ENCODE measurements around the gene DNAH8.
"Not testable (repeated sequence)": the region's sequence is repeated elsewhere in the genome, so short reads cannot be mapped to it uniquely, and the experiment has no call there.

DNAH8 gene

DNA sequence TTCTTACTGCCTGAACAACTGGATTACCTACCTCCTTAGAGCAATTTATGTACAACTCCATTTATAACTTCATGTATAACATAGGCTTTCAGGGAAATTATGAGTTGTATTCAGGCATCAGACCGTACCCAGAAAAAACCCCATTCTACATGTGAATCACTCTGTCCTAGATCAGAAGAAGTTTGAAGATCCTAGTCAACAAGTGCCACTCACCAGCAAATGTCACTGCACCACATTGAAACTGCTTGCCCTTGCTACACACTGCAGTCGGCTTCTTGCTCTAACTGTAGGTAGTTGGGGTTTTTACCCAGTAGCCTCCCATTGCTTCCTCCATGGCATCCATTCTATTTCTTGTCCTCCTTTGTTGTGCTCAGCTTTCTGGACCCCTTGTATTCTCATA, 132.4 kb downstream of the DNAH8 start:
- peak overlapping the region; percentile 70 for H3K27ac Mint-ChIP-seq
- no peak overlapping the region for H3K4me3 Mint-ChIP-seq
- peaks cover 10% of the 10 kb centered on the region for H3K4me1 Mint-ChIP-seq (ENCODE audit: low read depth)
- H3K9me3 Mint-ChIP-seq = no peaks in the 10 kb centered on the region
- peaks cover 35% of the 10 kb centered on the region for H3K27me3 Mint-ChIP-seq
- H3K36me3 Mint-ChIP-seq (ENCODE audit: low read depth) = no peaks in the 10 kb centered on the region

DNA sequence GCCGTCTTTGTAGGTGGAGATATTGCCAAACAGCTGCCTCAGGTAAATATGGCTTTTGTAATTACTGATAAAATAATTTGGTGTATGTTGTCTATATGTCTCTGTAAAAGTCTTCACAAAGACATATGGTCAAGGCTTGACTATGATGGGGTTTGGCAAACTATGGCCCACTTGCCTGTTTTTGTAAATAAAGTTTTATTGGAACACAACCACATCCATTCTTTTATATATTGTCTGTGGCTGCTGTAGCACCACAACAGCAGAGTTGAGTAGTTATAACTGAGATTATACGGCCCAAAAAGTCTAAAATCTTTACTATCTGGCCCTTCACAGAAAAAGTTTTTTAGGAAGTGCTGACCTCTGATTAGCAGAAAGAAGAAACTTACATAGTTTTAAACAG, 133.6 kb downstream of the DNAH8 start:
- Mint-ChIP-seq H3K4me1 (ENCODE audit: low read depth) (peaks cover 10% of the 10 kb centered on the region), H3K4me3 (no peak overlapping the region), H3K36me3 (ENCODE audit: low read depth) (no peaks in the 10 kb centered on the region), H3K9me3 (no peaks in the 10 kb centered on the region), H3K27ac (no peak overlapping the region), H3K27me3 (peaks cover 31% of the 10 kb centered on the region)

DNA sequence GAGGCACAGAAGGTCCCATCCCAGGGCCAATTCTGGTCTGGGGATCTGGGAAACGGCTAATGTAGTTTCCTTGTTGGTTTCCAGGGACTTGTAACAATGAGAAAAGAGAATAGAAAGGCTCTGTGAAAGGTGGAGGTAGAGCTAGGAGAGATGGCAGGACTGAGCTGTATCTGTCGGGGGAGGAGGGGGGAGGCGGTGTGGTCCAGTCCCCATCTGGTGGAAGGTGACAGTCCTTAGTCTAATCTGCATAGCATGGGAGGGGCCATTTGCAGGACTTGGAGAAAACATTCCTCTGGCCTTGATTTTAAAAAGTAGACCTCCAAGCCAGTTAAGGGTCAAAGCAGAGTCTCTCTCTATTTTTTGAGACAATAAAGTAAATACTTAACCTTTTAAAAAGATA, 137.1 kb downstream of the DNAH8 start:
- no peak overlapping the region for H3K27ac Mint-ChIP-seq
- no peaks in the 10 kb centered on the region for H3K36me3 Mint-ChIP-seq (ENCODE audit: low read depth)
- no peaks in the 10 kb centered on the region for H3K9me3 Mint-ChIP-seq
- peaks cover 6% of the 10 kb centered on the region for H3K4me1 Mint-ChIP-seq (ENCODE audit: low read depth)
- peaks cover 23% of the 10 kb centered on the region for H3K27me3 Mint-ChIP-seq
- H3K4me3 Mint-ChIP-seq = no peak overlapping the region

DNA sequence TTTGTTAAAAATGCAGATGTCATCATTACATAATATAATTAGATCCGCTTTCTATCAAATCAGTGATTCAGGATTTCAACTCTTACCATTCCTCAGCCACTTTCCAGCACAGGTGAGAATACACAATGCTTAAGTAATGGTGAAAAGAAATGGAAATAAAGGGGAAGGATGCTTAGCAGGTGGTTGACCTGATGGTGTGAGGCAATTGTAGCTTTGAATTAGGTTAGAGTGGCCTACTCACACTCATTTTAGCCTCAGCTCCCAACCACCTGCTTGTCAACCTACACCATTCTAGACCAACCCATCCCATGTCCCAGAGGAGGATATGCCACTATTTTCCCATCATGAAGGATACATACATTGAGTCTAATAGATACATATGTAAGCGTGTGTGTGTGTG, 138.1 kb downstream of the DNAH8 start:
- no peaks in the 10 kb centered on the region for H3K9me3 Mint-ChIP-seq
- no peaks in the 10 kb centered on the region for H3K36me3 Mint-ChIP-seq (ENCODE audit: low read depth)
- H3K4me3 Mint-ChIP-seq = no peak overlapping the region
- H3K27me3 Mint-ChIP-seq = peaks cover 25% of the 10 kb centered on the region
- H3K27ac Mint-ChIP-seq = no peak overlapping the region
- no peaks in the 10 kb centered on the region for H3K4me1 Mint-ChIP-seq (ENCODE audit: low read depth)

DNA sequence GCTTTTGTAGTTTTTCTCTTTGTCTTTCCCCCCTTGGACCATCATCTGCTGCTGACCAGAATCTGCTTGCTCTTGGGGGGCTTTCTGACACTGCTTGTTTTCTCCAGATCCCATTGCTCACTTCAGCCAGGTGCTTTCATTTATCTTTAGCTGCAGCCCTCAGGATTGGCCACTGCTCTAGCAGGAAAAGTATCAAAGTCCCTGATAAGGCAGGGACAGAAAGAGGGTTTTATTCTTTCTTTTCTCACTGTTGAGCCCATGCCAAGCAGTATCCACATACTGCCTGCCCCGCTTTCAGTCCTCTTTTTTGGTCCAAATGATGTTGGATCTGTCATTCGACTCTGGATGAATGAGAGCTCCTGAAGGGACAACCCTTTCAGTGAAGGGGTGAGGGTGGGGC, 141.4 kb downstream of the DNAH8 start:
- H3K4me1 Mint-ChIP-seq (ENCODE audit: low read depth) = no peaks in the 10 kb centered on the region
- H3K27ac Mint-ChIP-seq = no peak overlapping the region
- no peaks in the 10 kb centered on the region for H3K9me3 Mint-ChIP-seq
- H3K4me3 Mint-ChIP-seq = no peak overlapping the region
- no peaks in the 10 kb centered on the region for H3K36me3 Mint-ChIP-seq (ENCODE audit: low read depth)
- peaks cover 12% of the 10 kb centered on the region for H3K27me3 Mint-ChIP-seq

DNA sequence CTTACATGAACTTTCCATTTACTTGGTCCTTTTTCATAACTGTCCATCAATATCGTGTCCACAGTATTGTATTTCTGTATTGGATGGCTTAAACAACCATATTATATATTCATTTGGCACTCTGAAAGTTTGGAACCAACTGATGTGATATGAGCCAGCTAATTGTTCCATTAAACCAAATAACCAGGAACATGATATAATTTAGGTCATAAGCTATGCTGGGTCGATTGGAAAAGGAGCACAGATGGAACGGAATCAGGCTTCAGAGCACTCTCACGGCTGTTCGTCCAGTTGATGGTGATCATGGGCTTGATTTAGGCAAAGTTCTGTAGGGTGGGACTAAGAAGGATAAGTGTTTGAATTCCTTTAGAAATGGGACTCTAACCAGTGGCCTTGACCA, 142.7 kb downstream of the DNAH8 start:
- Mint-ChIP-seq H3K4me3 (no peak overlapping the region), H3K9me3 (no peaks in the 10 kb centered on the region), H3K36me3 (ENCODE audit: low read depth) (no peaks in the 10 kb centered on the region), H3K27ac (no peak overlapping the region), H3K27me3 (peaks cover 7% of the 10 kb centered on the region), H3K4me1 (ENCODE audit: low read depth) (no peaks in the 10 kb centered on the region)

DNA sequence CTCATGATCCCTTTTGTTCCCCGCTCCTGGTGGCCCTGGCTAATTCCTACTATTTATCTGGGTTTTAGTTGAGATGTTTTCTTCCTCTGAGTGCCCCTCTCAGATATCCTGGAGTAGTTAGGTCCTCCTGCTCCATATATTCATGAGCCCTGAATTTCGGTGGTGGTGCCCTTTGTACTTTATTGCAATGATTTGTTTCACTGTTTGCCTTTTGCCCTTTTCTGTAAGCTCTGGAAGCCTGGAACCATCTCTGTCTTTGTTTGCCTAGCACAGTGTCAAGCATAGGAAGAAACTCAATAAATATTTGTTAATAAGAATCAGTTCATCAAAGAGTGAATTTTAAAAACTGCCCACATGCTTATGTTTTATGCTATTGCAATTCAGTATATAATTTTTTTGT, 144.9 kb downstream of the DNAH8 start:
- no peaks in the 10 kb centered on the region for H3K9me3 Mint-ChIP-seq
- H3K36me3 Mint-ChIP-seq (ENCODE audit: low read depth) = no peaks in the 10 kb centered on the region
- no peak overlapping the region for H3K4me3 Mint-ChIP-seq
- H3K27ac Mint-ChIP-seq = no peak overlapping the region
- no peaks in the 10 kb centered on the region for H3K4me1 Mint-ChIP-seq (ENCODE audit: low read depth)
- H3K27me3 Mint-ChIP-seq = peaks cover 7% of the 10 kb centered on the region

DNA sequence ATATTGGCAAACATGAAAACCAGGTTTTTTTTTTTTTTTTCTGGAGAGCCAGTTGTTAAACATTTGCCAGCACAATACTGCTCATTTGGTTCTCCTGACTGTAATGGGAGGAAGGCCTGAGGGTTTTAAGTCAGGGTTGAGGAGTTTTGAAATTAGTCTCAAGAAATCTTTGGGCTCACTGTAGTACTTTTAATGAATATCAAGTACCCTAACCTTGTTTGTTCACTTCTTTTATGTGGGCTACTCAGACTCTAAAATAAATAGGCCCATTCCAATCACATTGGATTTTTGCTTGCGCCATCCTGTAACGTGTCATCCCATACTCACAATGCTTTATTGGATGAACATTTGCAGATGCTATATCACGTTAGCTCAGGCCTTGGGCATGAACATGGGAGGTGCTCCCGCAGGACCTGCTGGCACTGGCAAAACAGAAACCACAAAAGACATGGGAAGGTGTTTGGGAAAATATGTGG, 146.9 kb downstream of the DNAH8 start:
- Mint-ChIP-seq H3K4me1 (ENCODE audit: low read depth) (no peaks in the 10 kb centered on the region), H3K9me3 (no peaks in the 10 kb centered on the region), H3K36me3 (ENCODE audit: low read depth) (no peaks in the 10 kb centered on the region), H3K4me3 (no peak overlapping the region), H3K27me3 (peaks cover 11% of the 10 kb centered on the region), H3K27ac (no peak overlapping the region)

DNA sequence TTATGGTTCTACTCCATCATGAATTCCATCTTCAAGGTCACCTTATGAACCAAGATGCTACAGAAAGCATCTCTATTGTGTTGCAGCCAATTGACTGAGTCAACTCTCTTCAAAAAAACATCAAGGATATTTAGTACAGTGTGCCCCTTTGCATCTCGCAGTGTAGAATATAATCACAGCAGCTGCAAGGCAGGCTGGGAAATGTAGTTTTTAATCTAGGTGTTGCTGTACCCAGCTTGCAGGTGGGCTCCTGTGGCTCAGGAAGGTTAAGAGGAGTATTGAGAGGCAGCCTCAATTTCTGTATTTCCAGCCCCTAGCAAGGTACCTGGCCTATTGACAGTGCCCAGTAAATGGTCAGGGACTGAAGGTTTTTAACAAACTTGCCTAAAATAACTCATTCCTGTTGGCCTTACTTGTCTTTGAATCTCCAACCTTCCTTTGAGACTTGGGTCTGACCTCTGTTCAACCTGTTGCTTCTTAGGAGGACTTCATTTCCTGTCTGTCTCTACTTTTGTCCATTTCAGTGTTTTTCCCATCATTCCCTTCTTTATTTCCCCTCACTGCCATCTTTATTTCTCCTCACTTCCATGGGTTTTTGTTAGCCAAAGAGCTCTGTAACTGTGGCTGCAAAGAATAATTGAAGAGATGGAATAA, 150.5 kb downstream of the DNAH8 start:
- Mint-ChIP-seq H3K27me3 (peaks cover 7% of the 10 kb centered on the region), H3K4me3 (no peak overlapping the region)

DNA sequence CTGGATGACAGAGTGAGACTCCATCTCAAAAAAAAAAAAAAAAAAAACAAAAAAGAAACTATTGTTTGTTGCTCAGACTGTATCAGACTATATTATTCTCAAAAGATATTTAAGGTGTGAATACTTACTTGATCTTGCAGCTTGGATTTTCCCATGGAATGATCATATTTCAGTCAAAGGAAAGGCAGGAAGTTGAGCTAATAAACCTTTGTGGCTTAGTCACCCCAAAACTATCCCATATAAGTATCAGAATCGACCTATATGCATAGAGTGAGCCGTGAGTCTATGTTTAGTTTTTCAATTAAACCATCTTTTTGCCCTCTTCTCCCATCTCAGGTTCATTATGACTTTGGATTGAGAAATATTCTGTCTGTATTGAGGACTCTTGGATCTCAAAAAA, 152.6 kb downstream of the DNAH8 start:
- no peak overlapping the region for H3K27ac Mint-ChIP-seq

More for the DNA sequence above, 150.5 kb downstream of the DNAH8 start:
- Mint-ChIP-seq H3K9me3 (no peaks in the 10 kb centered on the region), H3K36me3 (ENCODE audit: low read depth) (no peaks in the 10 kb centered on the region), H3K4me1 (ENCODE audit: low read depth) (no peaks in the 10 kb centered on the region), H3K27ac (no peak overlapping the region)

DNA sequence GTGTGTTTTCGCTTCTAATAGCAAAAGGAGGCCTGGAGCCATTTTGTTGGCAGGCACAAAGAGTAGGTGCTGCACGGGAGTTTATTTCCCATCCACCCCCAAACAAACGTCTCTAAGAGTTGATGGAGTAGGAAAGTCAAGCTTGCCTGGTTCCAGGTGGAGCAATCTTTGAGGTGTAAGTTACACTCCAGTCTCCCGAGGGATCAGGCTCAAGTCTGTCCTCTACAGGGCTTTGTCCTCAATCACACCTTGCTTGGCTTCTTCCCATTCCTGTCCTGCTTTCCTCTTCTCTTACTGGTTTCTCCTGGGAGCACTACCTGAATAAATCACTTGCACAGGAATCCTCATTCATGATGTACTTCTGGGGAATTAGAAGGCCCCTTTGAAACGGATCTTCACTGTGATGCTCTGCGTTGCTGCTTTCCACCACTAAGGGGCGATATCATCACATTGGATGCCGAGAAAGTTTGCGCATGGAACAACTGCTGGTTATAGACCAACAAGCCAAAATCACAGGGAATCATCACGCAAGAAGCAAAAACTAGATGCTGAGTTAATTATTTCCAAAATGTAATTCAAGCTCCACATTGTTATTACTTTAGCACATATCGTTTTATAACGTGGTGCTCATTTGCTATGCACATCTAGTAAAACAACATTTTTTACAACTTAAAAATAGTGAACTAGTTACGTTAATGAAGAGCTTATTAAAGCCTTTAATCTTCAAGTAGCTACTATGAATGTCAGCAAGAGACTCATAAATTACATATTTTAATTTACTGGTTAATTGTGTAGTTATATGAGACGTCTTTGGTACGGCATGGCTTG, 156.8 kb downstream of the DNAH8 start:
- Mint-ChIP-seq H3K4me1 (ENCODE audit: low read depth) (peaks cover 37% of the 10 kb centered on the region), H3K27ac (no peak overlapping the region), H3K27me3 (no peaks in the 10 kb centered on the region), H3K4me3 (no peak overlapping the region), H3K36me3 (ENCODE audit: low read depth) (no peaks in the 10 kb centered on the region), H3K9me3 (no peaks in the 10 kb centered on the region)

More for the DNA sequence above, 152.6 kb downstream of the DNAH8 start:
- peaks cover 4% of the 10 kb centered on the region for H3K27me3 Mint-ChIP-seq
- H3K4me1 Mint-ChIP-seq (ENCODE audit: low read depth) = no peaks in the 10 kb centered on the region
- H3K4me3 Mint-ChIP-seq = no peak overlapping the region
- H3K9me3 Mint-ChIP-seq = no peaks in the 10 kb centered on the region
- no peaks in the 10 kb centered on the region for H3K36me3 Mint-ChIP-seq (ENCODE audit: low read depth)

DNA sequence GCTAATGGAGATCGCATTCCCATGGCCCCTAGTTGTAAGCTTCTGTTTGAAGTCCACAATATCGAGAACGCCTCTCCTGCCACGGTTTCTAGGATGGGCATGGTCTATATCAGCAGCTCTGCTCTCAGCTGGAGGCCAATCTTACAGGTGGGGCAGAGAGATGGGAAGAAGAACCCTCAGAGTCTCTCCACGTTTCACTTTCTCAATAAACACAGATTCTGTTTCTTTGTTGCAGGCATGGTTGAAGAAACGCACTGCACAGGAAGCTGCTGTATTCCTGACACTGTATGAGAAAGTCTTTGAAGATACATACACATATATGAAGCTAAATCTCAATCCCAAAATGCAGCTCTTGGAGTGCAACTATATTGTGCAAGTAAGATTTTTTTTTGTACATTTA, 157.9 kb downstream of the DNAH8 start:
- no peak overlapping the region for H3K27ac Mint-ChIP-seq
- H3K4me3 Mint-ChIP-seq = no peak overlapping the region
- H3K36me3 Mint-ChIP-seq (ENCODE audit: low read depth) = no peaks in the 10 kb centered on the region
- H3K9me3 Mint-ChIP-seq = no peaks in the 10 kb centered on the region
- no peaks in the 10 kb centered on the region for H3K27me3 Mint-ChIP-seq
- peaks cover 46% of the 10 kb centered on the region for H3K4me1 Mint-ChIP-seq (ENCODE audit: low read depth)

DNA sequence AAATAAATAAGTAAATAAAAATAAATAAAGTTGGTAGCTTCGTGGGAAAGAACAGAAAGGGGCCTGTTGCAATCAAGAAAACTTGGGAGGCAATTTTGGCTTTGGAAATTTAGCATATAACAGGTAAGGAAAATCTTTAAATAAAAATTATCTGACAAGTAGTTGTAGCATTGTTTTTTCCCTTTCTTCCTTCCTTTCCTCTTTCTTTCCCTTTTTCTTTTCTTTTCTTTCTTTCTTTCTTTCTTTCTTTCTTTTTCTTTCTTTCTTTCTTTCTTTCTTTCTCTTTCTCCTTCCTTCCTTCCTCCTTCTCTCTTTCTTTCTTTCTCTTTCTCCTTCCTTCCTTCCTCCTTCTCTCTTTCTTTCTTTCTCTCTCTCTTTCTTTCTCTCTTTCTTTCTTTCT, 158.7 kb downstream of the DNAH8 start:
- H3K27me3 Mint-ChIP-seq; H3K4me3 Mint-ChIP-seq; H3K9me3 Mint-ChIP-seq; H3K27ac Mint-ChIP-seq; H3K36me3 Mint-ChIP-seq (ENCODE audit: low read depth): not testable (repeated sequence)
- peaks cover 46% of the 10 kb centered on the region for H3K4me1 Mint-ChIP-seq (ENCODE audit: low read depth)

DNA sequence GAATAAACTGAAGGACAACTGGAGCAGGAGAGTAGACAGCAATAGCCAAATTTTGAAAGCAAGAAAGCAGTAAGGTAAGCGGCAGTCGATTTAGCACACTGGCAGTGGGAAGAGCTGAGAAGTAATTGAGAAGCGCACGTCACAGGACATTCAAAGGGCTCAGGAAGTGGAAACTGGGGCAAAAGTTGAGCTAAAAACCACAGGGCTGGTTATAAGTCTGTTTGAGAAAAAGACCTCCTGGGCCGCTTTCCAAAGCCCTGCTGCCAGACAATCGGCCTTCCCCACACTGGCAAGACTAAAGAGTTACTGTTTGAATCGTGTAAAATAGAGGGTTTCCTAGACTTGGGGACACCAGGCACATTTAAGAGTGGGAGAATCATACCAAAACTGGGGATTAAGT, 161.4 kb downstream of the DNAH8 start:
- Mint-ChIP-seq H3K36me3 (ENCODE audit: low read depth) (no peaks in the 10 kb centered on the region), H3K4me1 (ENCODE audit: low read depth) (peaks cover 46% of the 10 kb centered on the region), H3K27me3 (no peaks in the 10 kb centered on the region), H3K27ac (peak overlapping the region; percentile 92), H3K4me3 (peak overlapping the region; percentile 78), H3K9me3 (no peaks in the 10 kb centered on the region)

DNA sequence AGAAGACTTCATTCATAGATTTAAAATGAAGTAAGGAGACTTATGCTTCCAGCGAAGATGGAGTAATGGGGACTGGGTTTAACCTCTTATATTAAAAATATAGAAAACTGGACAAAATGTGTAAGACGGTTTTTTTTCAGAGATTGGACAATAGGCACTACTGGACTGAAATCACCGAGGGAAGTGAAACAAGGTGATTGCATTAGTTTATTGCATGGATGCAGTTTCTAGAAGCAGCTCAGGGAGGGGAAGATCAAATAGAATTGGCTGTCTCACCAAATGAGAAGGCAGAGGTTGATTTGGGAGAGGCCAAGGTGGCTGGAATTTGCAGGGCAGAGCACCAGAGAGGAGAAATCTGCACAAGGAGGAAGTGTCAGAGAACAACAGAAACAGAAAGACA, 162.6 kb downstream of the DNAH8 start:
- H3K36me3 Mint-ChIP-seq (ENCODE audit: low read depth) = no peaks in the 10 kb centered on the region
- H3K4me3 Mint-ChIP-seq = no peak overlapping the region
- H3K27ac Mint-ChIP-seq = no peak overlapping the region

More for the DNA sequence above, 162.6 kb downstream of the DNAH8 start:
- Mint-ChIP-seq H3K9me3 (no peaks in the 10 kb centered on the region), H3K4me1 (ENCODE audit: low read depth) (peaks cover 46% of the 10 kb centered on the region), H3K27me3 (no peaks in the 10 kb centered on the region)
